ENCODE results near the gene CALML4.
"Not testable (repeated sequence)": the region's sequence is repeated elsewhere in the genome, so short reads cannot be mapped to it uniquely, and the experiment has no call there.

The CALML4 gene

DNA sequence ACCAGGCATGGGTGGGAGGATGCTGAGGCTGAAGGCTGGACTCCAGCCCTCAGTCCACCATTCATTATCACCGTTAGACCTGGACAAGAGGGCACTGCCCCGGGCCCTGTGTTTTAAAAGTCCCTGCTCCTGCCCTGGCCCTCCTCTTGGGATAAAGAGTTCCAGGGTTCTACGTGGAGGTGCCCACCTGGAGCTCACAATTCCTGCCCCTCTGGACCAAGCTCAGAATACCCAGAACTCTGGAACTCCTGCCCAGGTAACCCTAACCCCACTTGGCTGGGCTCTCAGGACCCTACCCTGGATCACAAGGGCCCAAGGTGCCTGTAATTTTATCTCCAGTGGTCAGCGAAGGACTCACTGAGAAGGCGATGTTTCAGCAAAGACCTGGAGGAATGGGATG is 1.2 kb downstream of the CALML4 start:
- H3K36me3 ChIP-seq (ENCODE audit: control insufficient read depth, low read depth, low read length), result no peaks in the 10 kb centered on the region
- H3K9me3 ChIP-seq (ENCODE audit: control insufficient read depth, low read depth, low read length), result no peaks in the 10 kb centered on the region
- H3K27ac ChIP-seq (ENCODE audit: low read length), result no peak overlapping the region
- no peak overlapping the region for H3K4me3 ChIP-seq (ENCODE audit: low read length)
- H3K9ac ChIP-seq (ENCODE audit: low read length), result no peak overlapping the region
- H3K27me3 ChIP-seq (ENCODE audit: control insufficient read depth, insufficient read depth, low read length), result no peaks in the 10 kb centered on the region
- peaks cover 36% of the 10 kb centered on the region for H3K4me1 ChIP-seq (ENCODE audit: control insufficient read depth, low read depth, low read length)

DNA sequence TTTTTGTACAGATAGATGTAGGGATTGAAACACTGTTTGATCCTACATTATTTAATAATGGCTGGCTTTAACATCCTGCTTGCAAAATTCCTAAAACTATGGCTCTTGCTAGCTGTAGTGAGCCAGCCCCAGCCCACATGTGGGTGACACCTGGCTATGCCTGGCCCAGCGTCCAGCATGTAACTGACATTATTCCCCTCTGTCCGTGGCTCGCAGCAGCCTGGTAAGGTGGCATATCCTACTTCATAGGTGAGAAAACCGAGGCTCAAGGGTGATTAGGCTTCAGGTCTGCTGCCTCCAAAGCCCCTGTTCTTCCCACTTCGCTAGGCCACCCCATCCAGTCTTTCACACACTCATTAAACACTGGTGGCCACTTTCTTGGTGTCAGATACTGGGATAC is 1.6 kb downstream of the CALML4 start:
- H3K27ac ChIP-seq (ENCODE audit: low read length), result no peak overlapping the region
- H3K9ac ChIP-seq (ENCODE audit: low read length), result no peak overlapping the region
- no peak overlapping the region for H3K4me3 ChIP-seq (ENCODE audit: low read length)
- no peaks in the 10 kb centered on the region for H3K27me3 ChIP-seq (ENCODE audit: control insufficient read depth, insufficient read depth, low read length)
- H3K36me3 ChIP-seq (ENCODE audit: control insufficient read depth, low read depth, low read length), result no peaks in the 10 kb centered on the region
- H3K4me1 ChIP-seq (ENCODE audit: control insufficient read depth, low read depth, low read length), result peaks cover 36% of the 10 kb centered on the region
- no peaks in the 10 kb centered on the region for H3K9me3 ChIP-seq (ENCODE audit: control insufficient read depth, low read depth, low read length)

DNA sequence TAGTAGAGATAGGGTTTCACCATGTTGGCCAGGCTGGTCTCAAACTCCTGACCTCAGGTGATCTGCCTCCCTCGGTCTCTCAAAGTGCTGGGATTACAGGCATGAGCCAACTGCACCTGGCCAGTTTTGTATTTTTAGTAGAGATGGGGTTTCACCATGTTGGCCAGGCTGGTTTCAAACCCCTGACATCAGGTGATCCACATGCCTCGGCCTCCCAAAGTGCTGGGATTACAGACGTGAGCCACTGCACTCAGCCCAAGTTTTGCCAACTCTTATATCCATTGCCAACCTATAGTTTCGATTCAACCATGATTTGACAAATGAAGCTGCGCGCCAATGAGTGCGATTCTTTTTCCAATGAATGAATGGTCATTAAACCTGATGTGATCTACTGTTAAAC is 2.1 kb downstream of the CALML4 start:
- not testable (repeated sequence) for H3K27me3 ChIP-seq (ENCODE audit: control insufficient read depth, insufficient read depth, low read length); H3K9me3 ChIP-seq (ENCODE audit: control insufficient read depth, low read depth, low read length); H3K36me3 ChIP-seq (ENCODE audit: control insufficient read depth, low read depth, low read length); H3K27ac ChIP-seq (ENCODE audit: low read length); H3K9ac ChIP-seq (ENCODE audit: low read length); H3K4me3 ChIP-seq (ENCODE audit: low read length)
- H3K4me1 ChIP-seq (ENCODE audit: control insufficient read depth, low read depth, low read length), result peaks cover 36% of the 10 kb centered on the region

DNA sequence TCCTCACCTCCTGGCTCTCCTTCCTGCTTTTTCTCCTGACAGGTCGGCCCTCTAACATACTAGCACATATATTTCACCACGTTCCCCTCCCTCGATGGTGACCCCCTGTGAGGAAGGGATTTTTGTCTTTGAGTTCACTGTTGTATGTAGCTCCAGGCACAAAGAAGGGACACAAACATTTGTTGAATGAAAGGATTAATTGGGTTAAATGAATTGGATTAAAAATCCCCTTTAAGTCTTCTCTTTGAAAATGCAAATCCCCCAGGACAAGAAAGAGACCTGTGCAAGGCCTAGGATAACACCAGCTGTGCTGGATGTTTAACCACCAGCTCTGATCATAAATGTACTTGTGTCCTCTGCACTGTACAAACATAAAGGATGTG is 3.3 kb downstream of the CALML4 start:
- H3K27ac ChIP-seq (ENCODE audit: low read length), result no peak overlapping the region
- H3K4me3 ChIP-seq (ENCODE audit: low read length), result no peak overlapping the region
- H3K4me1 ChIP-seq (ENCODE audit: control insufficient read depth, low read depth, low read length), result peaks cover 36% of the 10 kb centered on the region
- H3K9ac ChIP-seq (ENCODE audit: low read length), result no peak overlapping the region
- no peaks in the 10 kb centered on the region for H3K36me3 ChIP-seq (ENCODE audit: control insufficient read depth, low read depth, low read length)
- H3K27me3 ChIP-seq (ENCODE audit: control insufficient read depth, insufficient read depth, low read length), result no peaks in the 10 kb centered on the region
- H3K9me3 ChIP-seq (ENCODE audit: control insufficient read depth, low read depth, low read length), result no peaks in the 10 kb centered on the region

DNA sequence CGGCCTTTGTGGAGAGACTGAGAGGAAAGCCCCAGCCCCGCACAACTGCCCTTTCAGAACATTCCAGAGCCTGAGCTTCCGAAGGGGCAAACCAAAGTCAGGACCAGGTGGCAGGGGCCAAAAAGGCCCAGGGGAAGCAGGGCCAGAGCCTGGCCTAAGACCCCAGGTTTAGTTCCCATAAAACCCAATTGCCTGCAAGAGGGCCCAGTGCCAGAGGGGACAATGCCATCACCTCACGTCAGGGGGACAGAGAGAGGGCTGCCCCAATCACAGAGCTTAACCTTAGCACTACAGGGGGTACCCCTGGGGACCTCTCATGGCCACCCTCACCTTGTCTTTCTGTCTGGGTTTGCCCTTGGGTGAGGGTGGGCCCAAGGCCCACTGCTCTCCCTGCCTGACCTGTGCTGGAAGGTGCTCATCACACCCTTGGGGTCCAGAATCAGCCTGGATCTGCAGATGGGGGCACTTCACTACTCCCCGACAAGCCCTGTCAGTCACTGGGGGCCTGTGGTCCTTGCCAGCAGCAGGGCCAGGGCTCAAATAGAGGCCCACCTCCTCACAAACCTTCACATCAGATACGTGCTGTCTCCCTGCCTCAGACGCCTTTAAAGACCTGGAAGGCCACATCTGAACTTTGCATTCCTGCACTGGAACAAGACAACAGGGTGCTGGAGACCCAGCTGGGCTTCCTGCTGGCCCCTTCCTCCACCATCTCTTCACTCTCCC is 3.8 kb downstream of the CALML4 start:
- no peaks in the 10 kb centered on the region for H3K36me3 ChIP-seq (ENCODE audit: control insufficient read depth, low read depth, low read length)
- no peaks in the 10 kb centered on the region for H3K9me3 ChIP-seq (ENCODE audit: control insufficient read depth, low read depth, low read length)
- H3K4me1 ChIP-seq (ENCODE audit: control insufficient read depth, low read depth, low read length), result peaks cover 30% of the 10 kb centered on the region
- no peaks in the 10 kb centered on the region for H3K27me3 ChIP-seq (ENCODE audit: control insufficient read depth, insufficient read depth, low read length)
- no peak overlapping the region for H3K9ac ChIP-seq (ENCODE audit: low read length)
- H3K27ac ChIP-seq (ENCODE audit: low read length), result no peak overlapping the region
- H3K4me3 ChIP-seq (ENCODE audit: low read length), result no peak overlapping the region

DNA sequence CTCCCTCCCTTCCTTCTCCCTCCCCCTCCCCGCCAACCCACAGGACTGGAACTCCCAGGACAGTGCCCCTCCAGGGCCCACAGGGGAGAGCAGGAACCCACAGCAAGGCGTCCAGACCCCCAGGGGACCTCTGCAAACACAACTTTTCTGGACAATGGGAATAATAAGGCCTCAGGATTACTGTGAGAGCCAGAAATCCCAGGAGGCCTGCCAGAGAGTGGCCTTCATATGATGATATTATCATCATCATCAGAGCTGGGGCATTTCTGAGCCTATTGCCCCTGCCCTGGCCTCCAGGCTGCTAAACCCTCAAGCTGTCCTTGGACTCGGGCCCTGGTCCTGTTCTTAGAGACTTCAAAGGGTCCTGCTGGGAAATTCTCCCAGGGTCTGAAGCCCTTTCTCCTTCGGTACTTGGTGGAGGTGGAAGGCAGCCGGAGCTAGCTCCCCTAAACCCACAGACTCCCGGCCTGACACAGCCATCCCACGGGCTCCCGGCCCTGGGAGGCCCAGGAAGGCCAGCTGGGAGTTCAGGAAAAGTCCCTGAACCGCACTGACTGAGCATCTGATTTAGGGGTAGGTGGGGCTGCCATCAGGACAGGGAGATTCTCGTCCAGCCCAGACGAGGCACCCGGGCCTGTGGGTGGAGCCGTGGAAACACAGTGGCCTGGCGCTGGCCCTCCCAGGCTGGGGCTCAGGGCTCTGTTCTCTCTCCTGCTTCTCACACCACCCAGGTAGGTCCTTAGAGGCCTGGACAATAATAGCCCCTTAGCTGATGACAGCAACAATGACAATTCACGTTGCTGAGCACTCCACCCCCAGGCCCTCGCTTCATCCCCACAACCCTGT is 4.9 kb downstream of the CALML4 start:
- H3K36me3 ChIP-seq (ENCODE audit: control insufficient read depth, low read depth, low read length), result no peaks in the 10 kb centered on the region
- no peaks in the 10 kb centered on the region for H3K27me3 ChIP-seq (ENCODE audit: control insufficient read depth, insufficient read depth, low read length)
- no peaks in the 10 kb centered on the region for H3K9me3 ChIP-seq (ENCODE audit: control insufficient read depth, low read depth, low read length)
- no peak overlapping the region for H3K9ac ChIP-seq (ENCODE audit: low read length)
- peaks cover 21% of the 10 kb centered on the region for H3K4me1 ChIP-seq (ENCODE audit: control insufficient read depth, low read depth, low read length)
- no peak overlapping the region for H3K4me3 ChIP-seq (ENCODE audit: low read length)
- H3K27ac ChIP-seq (ENCODE audit: low read length), result no peak overlapping the region

DNA sequence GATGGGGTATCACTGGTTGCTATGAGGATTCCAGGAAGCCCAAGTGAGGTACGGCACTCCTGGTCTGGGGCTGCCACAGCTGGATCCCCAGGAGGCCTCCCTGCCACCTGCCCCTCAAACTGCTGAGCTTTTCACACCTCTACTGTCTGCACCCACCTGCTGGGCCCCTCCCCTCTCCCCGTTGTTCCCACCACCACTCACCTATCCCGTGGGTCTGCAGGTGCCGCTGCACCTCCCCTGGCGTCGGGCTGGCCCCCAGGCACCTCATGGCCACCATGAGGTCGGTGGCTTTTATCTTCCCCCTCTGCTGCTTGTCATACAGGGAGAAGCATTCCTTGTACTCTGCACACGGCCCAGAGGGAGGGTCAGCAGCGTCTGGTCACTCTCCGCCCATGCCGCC is 5.8 kb downstream of the CALML4 start:
- Histone ChIP-seq H3K27me3 (ENCODE audit: control insufficient read depth, insufficient read depth, low read length) (no peaks in the 10 kb centered on the region), H3K4me1 (ENCODE audit: control insufficient read depth, low read depth, low read length) (peaks cover 21% of the 10 kb centered on the region), H3K36me3 (ENCODE audit: control insufficient read depth, low read depth, low read length) (no peaks in the 10 kb centered on the region), H3K4me3 (ENCODE audit: low read length) (no peak overlapping the region), H3K9me3 (ENCODE audit: control insufficient read depth, low read depth, low read length) (no peaks in the 10 kb centered on the region), H3K27ac (ENCODE audit: low read length) (no peak overlapping the region), H3K9ac (ENCODE audit: low read length) (no peak overlapping the region)

DNA sequence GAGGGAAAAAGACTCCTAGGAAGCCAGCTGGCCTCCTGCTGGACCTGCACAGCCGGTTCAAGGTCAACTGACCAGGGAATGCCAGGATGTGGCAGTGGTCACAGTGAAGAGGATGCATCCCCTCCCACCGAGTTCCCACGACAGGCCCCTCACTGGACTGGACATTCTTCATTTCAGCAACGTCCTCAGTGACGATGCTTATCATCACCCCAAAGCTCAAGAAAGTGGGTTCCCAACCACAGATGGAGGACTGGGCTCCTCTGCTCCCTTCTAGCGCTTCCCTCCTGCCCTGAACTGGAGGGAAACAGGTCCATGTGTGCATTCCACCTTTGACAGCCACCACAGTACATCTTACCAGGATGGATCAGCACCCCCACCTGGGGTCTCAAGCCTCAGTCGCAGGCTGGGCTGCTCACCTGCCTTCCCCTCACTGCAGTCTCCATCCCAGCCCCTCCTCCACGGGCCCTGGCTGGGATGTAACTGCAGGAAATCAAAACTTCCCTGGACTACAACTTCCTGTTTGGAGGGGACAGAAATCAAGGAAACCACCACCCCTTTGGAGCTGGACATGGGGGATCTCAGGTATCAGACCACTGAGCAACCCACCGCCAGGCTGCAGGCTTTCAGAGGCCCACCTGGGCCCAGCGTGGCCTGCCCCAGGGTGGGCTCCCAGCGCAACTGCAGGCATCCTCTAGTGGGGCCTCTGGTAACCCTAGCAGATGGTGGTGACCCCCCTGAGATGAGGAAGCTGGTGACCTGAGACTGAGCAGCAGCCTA is 7.3 kb downstream of the CALML4 start:
- Histone ChIP-seq H3K4me3 (ENCODE audit: low read length) (no peak overlapping the region), H3K27ac (ENCODE audit: low read length) (no peak overlapping the region), H3K27me3 (ENCODE audit: control insufficient read depth, insufficient read depth, low read length) (no peaks in the 10 kb centered on the region), H3K9ac (ENCODE audit: low read length) (no peak overlapping the region), H3K4me1 (ENCODE audit: control insufficient read depth, low read depth, low read length) (peaks cover 21% of the 10 kb centered on the region), H3K9me3 (ENCODE audit: control insufficient read depth, low read depth, low read length) (no peaks in the 10 kb centered on the region), H3K36me3 (ENCODE audit: control insufficient read depth, low read depth, low read length) (peaks cover 8% of the 10 kb centered on the region)

DNA sequence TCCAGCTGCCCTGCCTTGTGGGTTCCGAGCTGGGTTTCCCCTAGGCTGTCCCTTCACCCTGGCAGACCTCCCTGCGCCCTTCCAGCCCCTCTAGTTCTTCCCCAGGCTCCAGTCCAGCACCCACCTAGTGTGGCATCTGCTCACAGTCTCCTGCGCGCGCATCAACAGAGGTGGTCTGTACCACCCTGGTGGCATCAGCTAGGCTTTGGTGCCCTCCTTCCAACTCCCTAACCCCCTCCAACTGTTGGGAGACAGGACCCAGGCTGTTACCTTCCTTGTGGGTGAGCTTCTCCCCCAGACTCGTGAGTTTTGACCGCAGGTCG is 8.0 kb downstream of the CALML4 start:
- Histone ChIP-seq H3K4me3 (ENCODE audit: low read length) (no peak overlapping the region), H3K27ac (ENCODE audit: low read length) (no peak overlapping the region), H3K9ac (ENCODE audit: low read length) (no peak overlapping the region), H3K4me1 (ENCODE audit: control insufficient read depth, low read depth, low read length) (peaks cover 20% of the 10 kb centered on the region), H3K27me3 (ENCODE audit: control insufficient read depth, insufficient read depth, low read length) (no peaks in the 10 kb centered on the region), H3K9me3 (ENCODE audit: control insufficient read depth, low read depth, low read length) (no peaks in the 10 kb centered on the region), H3K36me3 (ENCODE audit: control insufficient read depth, low read depth, low read length) (peaks cover 15% of the 10 kb centered on the region)

DNA sequence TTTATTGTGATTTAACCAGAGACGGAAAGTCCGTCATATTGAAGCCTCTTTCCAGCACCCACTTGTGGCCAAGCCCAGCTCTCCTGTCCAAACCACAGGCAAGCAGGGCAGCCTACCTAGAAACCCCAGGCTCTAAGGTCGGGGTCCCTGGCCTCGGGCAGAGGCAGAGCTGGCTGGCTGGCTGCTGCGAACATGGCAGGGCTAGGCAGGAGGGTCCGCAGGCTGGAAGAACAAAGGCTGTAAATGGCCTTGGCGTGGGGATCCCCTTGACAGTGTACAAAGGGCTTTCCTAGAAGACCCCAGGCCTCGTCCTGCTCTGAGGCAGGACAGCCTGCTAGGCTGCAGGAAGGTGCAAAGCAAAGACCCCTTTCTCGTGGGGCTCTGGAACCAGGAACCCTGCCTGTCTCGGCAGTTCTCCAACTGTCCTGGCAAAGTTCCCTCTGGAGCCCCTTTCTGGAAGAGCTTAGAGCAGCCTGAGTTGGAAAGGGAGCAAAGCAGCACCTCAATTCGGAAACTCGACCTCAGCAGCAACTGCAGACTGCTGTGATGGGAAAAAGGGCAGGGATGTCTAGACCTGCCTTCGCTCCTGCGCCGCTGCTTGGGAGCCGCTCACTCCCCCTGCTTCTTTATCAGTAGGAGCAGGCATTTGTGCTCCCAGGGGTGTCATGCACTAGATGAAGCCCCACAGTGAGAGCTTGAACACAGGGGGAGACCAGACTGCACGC is 8.5 kb downstream of the CALML4 start:
- Histone ChIP-seq H3K9me3 (ENCODE audit: control insufficient read depth, low read depth, low read length) (no peaks in the 10 kb centered on the region), H3K27ac (ENCODE audit: low read length) (no peak overlapping the region), H3K36me3 (ENCODE audit: control insufficient read depth, low read depth, low read length) (peaks cover 17% of the 10 kb centered on the region), H3K4me3 (ENCODE audit: low read length) (no peak overlapping the region), H3K4me1 (ENCODE audit: control insufficient read depth, low read depth, low read length) (peaks cover 18% of the 10 kb centered on the region), H3K9ac (ENCODE audit: low read length) (no peak overlapping the region), H3K27me3 (ENCODE audit: control insufficient read depth, insufficient read depth, low read length) (no peaks in the 10 kb centered on the region)

Measured in iPS-18a (cell line).